SK-N-SH treated with all-trans-retinoic acid at 6 μM for 48 hours (cell line): ENCODE results near the gene FARP1.

ENCODE experiments used
- ARNTL ChIP-seq: fragments of 450-650 bp; formaldehyde crosslinking; IDR thresholded peaks from 2 replicates; pipeline ENCODE4 v1.5.0; 2020; ENCODE audit warnings: low read depth, mild to moderate bottlenecking, moderate library complexity, borderline replicate concordance
- BACH2 ChIP-seq: fragments of 250-450 bp; sonication (Bioruptor Pico); IDR thresholded peaks from 2 replicates; pipeline ENCODE4 v1.9.0; 2021; ENCODE audit warnings: mild to moderate bottlenecking, borderline replicate concordance
- CREB5 ChIP-seq: fragments of 250-450 bp; sonication (Bioruptor Pico); IDR thresholded peaks from 2 replicates; pipeline ENCODE4 v1.5.1; 2020; ENCODE audit warnings: low read depth, mild to moderate bottlenecking, moderate library complexity
- ISL1 ChIP-seq: fragments of 250-450 bp; sonication (Bioruptor Pico); IDR thresholded peaks from 2 replicates; pipeline ENCODE4 v2.1.2; 2022; ENCODE audit warnings: mild to moderate bottlenecking, moderate library complexity
- POU6F1 ChIP-seq: fragments of 250-450 bp; sonication (Bioruptor Pico); IDR thresholded peaks from 2 replicates; pipeline ENCODE4 v1.8.0; 2021; ENCODE audit warnings: low read depth, mild to moderate bottlenecking, moderate library complexity, borderline replicate concordance
- PPARA ChIP-seq: fragments of 250-450 bp; sonication (Bioruptor Pico); IDR thresholded peaks from 2 replicates; pipeline ENCODE4 v1.5.0; 2020; ENCODE audit warnings: mild to moderate bottlenecking, borderline replicate concordance
- TCF4 ChIP-seq: fragments of 250-450 bp; sonication (Bioruptor Pico); IDR thresholded peaks from 2 replicates; pipeline ENCODE4 v1.8.0; 2021; ENCODE audit warnings: mild to moderate bottlenecking, moderate library complexity, borderline replicate concordance
- ZFP30 ChIP-seq: fragments of 450-650 bp; formaldehyde crosslinking; IDR thresholded peaks from 2 replicates; pipeline ENCODE4 v1.5.0; 2022; ENCODE audit warnings: mild to moderate bottlenecking, moderate library complexity

- TF ChIP-seq BACH2 (CRISPR knock-in tag) (no peak), ZFP30 (CRISPR knock-in tag) (no peak), CREB5 (CRISPR knock-in tag) (no peak), ARNTL (CRISPR knock-in tag) (no peak), POU6F1 (CRISPR knock-in tag) (no peak), ISL1 (CRISPR knock-in tag) (no peak), TCF4 (CRISPR knock-in tag) (no peak), PPARA (CRISPR knock-in tag) (no peak)
These were observed 126.5 kb downstream of the FARP1 start for GRCh38 chr13:98269386-98269785.
